NAMALWA (cell line): ENCODE results near the gene GTF3C4.

Source experiments
- DNase-seq: peaks from one replicate; pipeline ENCODE4 v3.0.0-alpha.2; 2015; ENCODE audit warnings: low spot score

Gene GTF3C4, protein sequence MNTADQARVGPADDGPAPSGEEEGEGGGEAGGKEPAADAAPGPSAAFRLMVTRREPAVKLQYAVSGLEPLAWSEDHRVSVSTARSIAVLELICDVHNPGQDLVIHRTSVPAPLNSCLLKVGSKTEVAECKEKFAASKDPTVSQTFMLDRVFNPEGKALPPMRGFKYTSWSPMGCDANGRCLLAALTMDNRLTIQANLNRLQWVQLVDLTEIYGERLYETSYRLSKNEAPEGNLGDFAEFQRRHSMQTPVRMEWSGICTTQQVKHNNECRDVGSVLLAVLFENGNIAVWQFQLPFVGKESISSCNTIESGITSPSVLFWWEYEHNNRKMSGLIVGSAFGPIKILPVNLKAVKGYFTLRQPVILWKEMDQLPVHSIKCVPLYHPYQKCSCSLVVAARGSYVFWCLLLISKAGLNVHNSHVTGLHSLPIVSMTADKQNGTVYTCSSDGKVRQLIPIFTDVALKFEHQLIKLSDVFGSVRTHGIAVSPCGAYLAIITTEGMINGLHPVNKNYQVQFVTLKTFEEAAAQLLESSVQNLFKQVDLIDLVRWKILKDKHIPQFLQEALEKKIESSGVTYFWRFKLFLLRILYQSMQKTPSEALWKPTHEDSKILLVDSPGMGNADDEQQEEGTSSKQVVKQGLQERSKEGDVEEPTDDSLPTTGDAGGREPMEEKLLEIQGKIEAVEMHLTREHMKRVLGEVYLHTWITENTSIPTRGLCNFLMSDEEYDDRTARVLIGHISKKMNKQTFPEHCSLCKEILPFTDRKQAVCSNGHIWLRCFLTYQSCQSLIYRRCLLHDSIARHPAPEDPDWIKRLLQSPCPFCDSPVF

DNA sequence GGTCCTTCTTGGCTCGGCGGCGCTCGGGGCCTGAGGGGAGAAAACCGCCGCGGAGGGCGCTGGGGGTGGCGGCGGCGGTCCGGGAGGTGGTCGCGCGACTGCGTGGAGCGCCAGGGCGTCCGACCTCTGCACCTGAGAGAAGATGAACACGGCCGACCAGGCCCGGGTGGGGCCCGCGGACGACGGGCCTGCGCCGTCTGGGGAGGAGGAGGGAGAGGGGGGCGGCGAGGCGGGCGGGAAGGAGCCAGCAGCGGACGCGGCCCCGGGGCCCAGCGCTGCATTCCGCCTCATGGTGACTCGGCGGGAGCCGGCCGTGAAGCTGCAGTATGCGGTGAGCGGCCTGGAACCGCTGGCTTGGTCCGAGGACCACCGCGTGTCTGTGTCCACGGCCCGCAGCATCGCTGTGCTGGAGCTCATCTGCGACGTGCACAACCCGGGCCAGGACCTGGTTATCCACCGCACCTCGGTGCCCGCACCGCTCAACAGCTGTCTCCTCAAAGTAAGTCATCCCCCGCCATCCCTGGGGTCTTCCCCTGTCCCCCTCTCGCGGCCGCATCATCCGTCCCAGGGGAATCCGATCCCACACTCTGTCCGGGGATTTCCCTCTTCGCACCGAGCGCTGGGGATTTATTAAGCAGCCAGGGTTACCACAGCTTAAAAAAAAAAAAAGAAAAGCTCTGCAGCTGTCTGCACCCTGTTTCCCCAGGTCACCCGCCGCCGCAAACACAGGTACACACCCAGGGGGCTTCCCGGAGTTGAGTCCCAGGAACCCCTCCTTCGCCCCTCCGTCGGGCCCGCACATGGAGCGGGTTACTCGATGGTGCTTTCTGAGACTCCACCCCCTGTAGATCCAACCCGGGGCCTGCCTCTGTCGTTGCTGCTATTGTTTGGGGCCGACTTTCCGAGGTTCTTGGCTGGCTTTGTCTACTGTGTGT lies at the start of gene GTF3C4:
GTF3C4 (plus strand) TSS at position 8 of the 935 bp plus-strand sequence; CDS start at position 143, 135 bp downstream.
- DNase-seq, result peak; percentile 67

DNA sequence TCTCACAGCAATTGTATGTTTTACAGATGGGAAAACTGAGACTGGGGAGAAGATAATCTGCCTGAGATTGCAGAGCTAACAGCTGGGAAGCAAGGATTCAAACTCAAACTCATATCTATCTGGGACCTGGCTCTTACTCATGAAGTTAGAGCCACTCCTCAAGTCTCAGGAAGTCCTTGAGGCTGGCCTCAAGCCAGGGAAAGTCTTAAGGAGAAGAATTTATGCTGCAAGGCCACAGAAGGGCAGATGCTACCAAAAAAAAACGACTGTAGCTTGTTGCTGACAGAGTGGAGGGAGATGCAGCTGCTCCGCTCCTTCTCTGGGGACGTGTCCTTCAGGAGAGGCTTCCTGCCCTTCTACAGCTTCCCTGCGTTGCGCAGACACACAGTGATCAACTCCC lies 48.1 kb upstream of the GTF3C4 start:
- no peak for DNase-seq

DNA sequence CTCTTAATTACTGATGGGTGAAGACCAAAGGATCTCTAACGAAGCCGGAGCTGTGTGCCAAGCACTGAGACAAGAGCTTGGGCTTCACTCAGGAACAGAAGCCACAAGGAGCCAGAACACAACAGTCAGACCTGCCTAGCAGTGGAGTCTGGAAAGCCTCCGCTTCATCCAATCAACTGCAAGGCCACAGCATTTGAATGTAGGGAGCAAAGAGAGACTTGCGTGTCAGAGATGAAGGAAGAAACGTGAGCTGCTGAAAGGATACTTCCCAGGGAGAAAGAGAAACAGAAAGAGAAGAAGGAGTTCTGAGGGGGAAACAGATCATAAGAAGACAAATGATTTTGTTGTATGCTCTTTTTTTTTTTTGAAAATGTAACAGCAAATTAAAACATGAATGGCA lies 44.0 kb upstream of the GTF3C4 start:
- DNase-seq, result no peak

DNA sequence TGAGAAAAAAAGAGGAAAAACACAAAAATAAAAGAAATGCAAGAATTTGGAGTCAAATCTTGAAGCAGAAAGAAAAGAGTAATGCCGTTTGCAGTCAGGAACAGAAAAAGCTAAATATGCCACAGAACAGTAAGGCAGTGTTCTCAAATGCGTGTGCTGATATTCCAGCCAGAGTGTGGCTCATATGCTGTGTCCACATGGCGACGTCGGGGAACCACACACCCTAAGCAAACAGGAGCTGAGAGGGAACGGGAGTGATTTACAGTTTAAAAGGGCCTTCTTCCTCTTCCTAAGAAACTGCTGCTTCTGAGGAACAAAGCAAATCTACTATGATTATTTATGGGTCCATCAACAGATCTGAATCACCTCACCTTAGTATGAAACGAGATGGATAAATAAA lies 43.2 kb upstream of the GTF3C4 start:
- no peak for DNase-seq

DNA sequence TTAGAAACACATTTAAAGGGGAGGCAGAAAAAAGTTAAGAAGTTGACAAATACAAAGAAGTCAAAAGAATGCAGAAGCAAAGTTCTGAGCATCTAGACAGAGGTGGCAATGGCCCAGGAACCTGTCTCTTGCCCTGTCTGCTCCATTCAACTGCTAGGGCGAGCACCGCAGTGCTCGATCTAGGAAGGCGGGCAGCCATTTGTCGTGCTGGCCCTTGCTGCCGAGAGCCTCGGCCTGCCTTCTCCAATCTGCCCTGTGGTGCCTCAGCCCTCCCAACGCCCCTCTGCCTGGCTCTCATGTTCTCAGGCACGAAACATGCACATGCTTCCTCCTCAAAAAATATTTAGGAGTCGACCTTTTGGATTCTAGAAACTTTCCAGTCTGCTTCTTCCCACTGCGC lies 42.7 kb upstream of the GTF3C4 start:
- no peak for DNase-seq

DNA sequence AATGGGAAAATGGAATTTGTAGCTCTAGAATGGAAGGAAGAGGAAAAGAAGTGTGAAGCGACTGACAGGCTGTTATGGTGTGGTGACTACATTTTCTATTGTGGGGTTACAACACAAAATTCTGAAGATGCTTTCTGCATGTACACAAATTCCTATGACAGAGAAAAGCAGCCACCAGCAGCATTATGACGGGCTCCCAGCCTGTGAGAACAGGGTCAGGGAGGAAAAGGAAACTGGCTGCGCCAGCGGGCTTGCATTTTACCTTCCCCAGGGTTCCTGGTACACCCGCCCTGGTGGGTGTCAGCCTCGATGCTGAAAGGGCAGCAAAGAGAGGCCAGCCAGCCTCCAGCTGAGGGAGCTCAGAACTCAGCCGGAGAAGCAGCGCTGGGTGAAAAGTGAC lies 41.5 kb upstream of the GTF3C4 start:
- DNase-seq, result no peak

DNA sequence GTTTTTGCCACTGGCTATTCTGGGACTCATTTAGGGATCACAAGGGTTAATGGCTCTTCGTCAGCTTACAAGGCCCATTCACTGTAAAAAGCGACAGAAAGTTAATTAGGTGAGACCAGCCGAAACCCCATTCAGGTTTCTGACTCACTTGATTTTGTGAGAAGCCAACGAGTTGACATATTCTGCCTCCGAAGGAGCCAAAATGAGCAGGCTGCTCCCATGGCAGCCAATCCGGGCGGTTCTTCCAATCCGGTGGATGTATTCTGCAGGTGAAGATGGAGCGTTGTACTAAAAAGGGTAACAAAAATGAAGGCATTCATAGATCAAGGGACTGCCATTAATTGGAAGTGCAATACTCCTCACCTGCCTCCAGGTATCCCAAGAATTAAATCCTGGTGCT lies 40.1 kb upstream of the GTF3C4 start:
- DNase-seq, result no peak

DNA sequence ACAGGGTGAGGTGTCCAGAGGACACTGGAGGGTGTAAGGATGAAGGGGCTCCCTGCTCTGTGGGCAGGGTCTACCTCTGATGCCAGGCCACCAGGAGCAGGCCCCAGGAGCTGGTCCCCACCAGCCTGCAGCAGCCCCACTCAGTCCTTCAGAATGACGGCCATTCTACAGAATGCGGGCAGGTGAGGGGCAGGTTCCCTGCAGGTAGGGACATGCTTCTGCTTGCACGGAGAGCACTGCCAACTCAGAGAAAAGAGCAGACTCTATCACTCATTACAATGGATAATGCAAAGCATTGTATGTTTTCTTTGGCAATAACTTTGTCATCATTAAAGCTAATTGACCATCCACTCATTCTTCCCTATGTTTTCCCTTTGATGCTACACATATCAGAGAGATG lies 39.5 kb upstream of the GTF3C4 start:
- no peak for DNase-seq

DNA sequence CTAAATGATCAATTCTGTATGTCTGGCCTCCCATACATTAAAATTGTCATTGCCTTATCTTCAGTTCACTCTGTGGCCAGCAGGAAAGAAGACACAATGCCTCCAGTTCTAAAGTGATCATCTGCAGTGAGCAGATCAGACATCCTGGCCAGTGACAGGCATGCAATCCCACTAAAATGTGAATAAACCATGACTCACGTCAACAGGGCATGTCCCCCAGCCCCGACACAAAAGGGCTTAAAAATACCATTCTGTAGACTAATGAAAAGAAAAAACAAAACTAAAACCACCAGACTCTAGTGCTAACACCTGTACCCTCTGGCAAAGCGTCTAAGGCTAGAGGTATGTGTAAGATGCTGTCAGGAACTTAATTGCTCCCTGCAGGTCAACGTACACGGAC lies 39.0 kb upstream of the GTF3C4 start:
- DNase-seq, result no peak

DNA sequence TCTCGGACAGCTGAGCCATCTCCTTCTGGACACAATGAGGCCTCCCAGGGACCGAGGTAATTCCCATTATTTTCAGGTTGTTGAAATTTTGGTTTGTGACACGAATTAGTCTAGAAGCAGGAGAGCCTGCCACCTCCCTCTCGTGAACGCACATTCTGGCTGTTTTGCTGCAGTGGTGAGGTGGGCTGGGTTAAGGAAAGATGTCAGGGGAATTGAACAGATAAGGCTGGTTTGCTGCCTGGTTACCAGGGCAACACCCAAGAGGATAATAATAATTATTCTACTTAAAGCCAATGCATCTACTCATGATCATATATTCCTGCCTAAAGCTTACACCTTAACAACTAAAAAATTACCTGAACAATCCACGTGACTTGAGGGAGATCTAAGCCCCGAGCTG lies 38.6 kb upstream of the GTF3C4 start:
- no peak for DNase-seq

DNA sequence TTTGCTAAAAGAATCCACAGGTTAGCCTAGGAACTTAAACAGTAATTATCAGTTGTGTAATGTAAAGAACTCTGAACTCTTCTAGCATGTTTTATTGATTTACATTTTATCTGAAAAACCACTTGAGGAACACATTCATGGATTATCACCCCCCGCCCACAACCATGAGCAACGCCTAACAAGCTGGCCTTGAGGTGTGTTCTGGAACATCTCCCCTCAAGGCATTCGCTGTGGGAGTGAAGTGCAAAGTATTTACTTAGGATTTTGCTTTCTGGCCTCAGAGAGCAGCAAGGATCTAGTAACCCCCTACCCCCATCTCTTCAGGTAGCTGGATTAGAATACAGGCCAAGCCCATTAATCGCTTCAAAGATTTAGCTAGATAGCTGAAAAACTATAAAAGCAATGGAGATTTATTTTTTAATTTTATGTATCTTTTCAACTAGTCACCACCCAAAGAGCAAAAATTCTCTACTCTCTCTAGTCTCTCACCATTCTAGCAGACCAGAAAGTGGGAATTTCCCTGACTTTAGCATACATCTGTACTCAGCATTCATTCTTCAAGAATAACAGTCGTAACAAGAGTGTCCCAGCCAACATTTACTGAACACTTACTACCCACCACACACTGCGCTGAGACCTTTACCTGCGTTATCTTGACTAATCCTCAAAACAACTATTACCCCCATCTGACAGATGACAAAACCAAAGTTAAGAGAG lies 37.7 kb upstream of the GTF3C4 start:
- DNase-seq, result no peak

DNA sequence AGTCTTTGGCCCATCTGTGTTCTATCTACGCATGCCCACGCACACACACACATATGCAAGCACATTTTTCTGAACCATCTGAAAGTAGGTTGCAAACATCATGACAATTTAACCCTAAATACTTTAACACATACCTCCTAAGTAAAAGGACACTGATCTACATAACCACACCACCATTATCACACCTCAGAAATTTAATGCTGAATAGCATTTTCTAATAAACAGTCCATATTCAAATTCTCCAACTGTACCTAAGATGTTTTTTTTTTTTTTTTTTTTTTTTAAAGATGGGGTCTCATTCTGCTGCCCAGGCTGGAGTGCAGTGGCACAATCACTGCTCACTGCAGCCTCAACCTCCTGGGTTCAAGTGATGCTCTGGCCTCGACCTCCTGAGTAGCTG lies 35.9 kb upstream of the GTF3C4 start:
- no peak for DNase-seq

DNA sequence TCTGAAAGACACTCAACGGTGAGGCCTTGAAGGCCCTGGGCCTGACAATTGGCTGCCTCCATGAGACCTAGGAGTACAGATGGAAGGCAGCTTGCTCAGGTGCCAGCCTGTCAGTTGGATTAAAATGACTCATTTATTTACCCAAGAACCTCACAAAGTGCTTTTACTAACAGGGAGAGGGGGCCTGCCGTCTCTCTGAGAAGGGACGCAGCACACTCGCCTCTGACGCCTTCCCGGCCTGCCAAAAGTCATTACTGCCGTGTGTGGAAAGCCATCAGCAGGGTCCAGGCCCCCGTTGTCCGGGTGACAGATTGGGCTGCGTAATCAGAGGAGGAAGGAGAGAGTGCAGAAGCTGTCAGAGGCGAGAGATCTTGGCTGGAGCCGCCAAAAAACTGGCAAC lies 32.9 kb upstream of the GTF3C4 start:
- DNase-seq, result no peak

DNA sequence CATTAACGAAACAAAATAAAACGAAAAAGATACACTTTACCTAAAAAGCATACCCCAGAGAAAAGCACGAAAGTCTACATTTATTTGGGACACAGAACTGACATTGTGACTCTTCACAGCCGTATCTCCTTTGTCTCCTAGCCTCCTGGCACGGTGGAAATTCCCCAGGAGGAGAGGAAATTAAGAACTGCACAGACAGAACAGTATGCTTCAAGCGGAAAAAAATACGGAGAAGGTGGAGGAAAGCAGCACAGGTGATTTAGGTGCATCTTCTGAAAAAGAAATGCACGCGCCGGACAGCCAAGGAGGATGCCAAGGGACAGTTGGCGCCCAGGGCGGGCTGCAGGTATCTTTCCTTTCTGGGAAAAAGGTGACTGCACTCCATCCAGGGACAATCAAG lies 32.5 kb upstream of the GTF3C4 start:
- no peak for DNase-seq

DNA sequence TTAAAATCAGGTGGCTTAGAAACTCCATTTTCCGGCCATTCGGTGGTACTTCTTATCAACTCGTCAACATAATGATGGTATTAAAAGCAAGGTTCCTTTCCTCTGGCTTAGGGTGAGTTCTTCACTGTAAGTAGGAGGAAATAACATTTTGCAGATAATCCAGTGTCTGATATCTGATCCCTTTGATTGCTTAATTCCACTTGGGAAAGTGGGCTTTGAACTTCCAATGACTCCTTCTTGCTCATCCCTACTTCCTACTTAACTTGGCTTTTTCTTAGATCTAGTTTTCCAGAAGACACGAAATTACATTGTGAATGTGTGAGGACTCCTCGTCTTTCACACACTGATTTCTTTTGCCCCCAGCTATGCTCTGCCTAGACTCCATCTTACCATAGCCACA lies 32.0 kb upstream of the GTF3C4 start:
- no peak for DNase-seq

DNA sequence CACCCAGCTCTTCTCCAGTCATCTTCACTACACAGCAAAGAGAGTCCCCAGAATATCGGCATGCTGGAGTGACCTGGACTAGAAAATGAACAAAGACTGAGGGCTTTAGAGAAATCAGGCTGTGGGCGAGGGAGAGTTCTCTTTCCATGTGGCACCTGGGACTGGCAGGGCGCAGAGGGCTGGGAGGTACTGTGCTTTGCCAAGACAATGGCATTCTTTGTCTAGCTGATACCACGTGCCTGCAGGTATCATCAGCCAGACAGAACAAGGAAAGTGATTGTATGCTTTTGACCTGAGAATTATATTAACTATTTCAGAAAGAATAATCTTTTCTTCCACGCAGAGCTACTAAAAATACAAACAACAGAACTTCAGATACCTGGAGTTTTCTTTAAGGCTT lies 30.9 kb upstream of the GTF3C4 start:
- DNase-seq, result no peak

DNA sequence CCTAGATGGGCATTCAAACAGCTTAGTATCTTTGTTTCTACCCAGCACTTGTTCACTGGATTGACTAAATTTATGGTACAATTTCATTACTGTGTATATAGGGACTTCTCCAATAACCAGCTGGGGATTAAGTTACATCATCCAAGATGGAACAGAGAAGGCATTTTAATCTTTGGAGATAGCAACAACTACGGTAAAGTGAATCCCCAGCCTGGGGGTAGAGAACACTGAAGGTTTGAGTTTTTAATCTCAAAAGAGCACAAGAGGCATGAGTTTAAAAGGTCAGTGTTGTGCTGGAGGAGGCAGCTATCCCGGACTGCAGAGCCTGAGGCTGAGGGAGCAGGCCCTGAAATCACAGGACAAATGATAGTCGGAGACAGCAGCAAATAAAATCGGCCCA lies 29.0 kb upstream of the GTF3C4 start:
- no peak for DNase-seq

DNA sequence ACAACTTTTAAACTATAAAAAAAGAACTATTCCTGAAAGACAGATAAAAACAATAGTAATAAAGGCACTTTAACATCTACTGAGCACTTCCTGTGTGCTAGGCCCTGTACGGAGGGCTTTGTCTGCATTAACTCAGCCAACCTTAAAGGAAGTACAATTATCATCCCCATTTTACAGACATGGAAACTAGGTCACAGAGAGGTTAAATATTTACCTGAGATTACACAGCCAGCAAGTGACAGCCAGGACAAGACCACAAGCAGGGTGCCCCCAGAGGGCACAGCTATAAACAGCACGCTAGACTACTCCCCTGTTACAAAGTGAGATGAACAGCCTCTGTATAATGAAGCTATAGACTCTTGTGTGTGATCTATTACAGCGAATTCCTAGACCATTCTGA lies 26.0 kb upstream of the GTF3C4 start:
- DNase-seq, result peak; percentile 52

DNA sequence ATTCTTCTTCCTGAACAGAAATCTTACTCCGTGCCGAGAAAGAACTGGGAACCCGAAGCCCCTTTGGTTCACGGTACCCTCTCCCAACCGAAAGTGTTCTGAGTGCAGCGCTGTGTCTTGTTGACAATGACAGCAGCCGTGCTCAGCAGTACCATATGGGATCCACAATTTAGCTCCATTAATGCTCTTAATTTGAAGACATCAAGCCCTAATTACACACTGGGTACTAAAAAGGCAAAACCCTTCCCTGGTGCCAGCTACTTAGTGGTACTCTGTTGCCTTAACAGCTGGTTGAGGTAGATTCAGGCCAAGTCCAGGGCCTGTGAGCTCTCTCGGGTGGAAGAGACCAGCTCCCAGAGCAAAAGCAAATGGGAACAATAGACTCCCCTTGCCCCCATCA lies 25.0 kb upstream of the GTF3C4 start:
- no peak for DNase-seq

DNA sequence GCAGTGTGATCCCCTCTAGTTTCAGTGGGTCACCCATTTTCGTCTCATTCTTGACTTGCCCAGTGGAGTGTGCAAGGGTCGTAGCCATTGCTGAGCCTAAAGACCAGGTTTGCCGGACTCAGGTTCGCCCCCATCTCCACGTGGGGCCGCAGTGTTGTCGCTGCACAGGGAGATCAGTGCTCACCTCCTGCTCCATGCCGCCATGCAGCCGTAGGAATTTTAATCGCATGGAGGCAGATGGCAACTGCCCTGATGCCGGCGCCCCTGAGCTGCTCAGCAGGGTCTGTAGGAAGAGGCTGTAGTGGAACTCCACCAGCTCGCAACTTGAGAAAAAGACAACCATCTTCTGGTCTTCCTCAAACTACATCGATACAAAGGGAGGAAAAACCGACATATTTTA lies 24.6 kb upstream of the GTF3C4 start:
- DNase-seq, result no peak

DNA sequence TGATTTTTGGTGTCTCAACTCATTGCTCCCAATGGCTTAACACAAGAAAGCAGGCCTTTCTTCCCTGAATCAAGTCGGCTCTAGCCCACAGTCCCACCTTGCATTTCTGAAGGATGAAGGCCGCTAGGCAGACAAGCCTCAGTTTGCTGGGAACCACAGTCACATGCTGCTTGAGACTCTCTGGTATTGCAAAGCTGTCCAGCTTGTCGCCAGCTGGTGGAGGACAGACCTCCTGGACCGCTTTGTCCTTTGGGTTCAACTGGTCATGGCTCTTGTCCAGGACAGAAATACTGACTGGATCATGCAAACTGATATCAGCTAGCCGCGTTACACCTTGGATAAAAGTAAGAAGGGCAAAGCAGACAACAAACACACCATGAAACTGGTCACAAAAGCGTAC lies 23.5 kb upstream of the GTF3C4 start:
- no peak for DNase-seq

DNA sequence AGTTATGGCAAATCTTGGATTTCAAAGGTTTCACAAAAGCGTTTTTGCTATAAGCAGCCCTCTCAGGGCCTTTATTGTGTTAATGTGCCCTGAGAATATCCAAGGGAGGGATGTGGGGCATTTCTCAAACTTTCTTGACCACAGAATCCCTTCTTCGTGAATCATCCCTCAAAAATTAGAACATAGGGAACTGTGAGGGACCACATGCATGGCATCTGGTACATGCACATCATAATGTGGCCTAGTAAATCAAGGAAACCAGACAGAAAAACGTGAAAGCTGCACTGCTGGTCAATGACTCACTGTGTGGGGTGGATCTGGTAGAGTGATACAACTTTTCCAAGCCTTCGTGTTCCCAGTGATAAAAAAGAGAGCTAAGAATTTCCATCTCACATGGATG lies 22.9 kb upstream of the GTF3C4 start:
- DNase-seq, result no peak
